HG03095 (cell line): ENCODE results near the gene RAB1B.
"Not testable (repeated sequence)": the region's sequence is repeated elsewhere in the genome, so short reads cannot be mapped to it uniquely, and the experiment has no call there.

Experiments used
- ATAC-seq: cut with Tn5 transposase; IDR thresholded peaks from one replicate; pipeline ENCODE4 v1.9.1; 2021; ENCODE audit warnings: moderate library complexity; ENCODE audit not compliant: unreplicated experiment

Gene RAB1B

DNA sequence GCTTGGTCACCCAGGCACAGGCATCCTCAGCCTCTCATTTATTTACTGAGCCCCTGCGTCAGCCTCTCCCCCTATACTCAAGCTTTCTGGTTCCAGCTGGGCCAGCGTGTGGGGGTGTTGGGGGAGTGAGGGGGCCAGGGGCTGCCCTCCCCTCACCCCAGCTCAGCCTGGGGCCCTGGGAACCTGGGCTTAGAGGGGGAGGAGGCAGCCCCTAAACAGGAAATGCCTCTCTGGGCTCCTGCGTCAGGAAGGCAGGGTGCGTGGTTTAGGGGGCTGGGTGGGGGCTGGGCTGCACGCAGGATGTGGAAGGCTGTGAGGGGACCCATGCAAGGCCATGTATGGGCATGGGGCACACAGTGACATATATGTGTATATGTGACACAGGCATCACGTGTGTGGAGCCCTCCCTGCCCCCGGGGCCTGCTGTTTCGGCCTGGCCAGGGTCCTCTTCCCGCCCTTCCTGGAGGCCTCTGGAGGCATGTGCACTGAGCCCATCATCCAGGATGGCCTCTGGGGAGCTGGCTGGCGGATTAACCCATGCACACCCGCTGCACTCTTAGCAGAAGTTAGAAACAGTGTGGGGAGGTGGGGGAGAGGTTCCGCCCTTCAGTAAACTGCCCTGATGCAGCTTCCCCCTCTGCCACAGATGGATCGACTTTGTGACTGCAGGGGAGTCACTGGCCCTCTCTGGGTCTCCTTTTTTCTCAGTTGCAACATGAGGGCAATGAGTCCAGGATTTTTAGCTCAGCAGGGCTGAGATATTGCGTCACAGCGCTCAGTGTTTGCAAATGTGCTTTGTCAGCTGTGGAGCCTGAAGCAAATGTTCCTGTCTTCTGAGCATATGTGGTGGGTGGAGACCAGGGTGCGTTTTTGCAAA, 49.5 kb downstream of the RAB1B start:
- ATAC-seq = no peak

DNA sequence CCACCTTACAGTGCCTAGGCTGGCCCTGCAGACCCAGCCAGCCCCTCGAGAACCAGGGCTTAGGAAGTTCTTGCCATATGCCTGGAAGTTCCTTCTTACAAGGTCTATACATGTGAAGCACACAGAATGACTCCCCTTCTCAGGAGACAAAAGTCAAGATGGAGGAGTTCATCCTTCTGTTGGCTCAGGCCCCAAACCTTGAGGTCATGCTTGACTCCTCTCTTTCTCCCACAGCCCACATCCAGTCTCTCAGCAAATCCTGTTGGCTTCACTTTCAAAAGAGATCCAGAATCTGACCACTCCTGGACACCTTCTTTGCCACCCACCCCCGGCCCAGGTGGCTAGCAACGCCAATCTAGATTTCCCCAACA, 50.1 kb downstream of the RAB1B start:
- ATAC-seq = no peak

DNA sequence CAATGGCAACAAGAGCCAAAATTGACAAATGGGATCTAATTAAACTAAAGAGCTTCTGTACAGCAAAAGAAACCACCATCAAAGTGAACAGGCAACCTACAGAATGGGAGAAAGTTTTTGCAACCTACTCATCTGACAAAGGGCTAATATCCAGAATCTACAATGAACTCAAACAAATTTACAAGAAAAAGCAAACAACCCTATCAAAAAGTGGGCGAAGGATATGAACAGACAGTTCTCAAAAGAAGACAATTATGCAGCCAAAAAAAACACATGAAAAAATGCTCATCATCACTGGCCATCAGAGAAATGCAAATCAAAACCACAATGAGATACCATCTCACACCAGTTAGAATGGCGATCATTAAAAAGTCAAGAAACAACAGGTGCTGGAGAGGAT, 51.9 kb downstream of the RAB1B start:
- ATAC-seq = not testable (repeated sequence)

DNA sequence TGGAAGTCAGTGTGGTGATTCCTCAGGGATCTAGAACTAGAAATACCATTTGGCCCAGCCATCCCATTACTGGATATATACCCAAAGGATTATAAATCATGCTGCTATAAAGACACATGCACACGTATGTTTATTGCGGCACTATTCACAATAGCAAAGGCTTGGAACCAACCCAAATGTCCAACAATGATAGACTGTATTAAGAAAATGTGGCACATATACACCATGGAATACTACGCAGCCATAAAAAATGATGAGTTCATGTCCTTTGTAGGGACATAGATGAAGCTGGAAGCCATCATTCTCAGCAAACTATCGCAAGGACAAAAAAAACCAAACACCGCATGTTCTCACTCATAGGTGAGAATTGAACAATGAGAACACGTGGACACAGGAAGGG, 52.3 kb downstream of the RAB1B start:
- not testable (repeated sequence) for ATAC-seq

DNA sequence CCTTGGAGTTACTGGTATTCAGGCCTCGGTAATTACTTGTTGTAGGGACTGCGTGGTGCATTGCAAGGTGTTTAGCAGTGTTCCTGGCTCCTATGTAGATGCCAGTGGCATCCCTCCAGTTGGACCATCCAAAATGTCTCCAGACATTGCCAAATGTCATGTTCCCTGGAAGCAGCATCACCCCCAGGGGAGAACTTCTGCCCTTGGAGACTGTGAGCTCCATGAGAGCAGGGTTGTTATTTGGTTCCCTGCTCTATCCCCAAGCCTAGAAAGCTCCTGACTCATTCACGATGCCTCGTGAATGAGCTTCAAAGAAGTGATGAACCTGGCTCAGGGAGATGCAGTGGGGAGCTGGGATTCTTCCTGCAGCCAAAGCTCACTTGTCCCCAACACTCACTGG, 53.2 kb downstream of the RAB1B start:
- no peak for ATAC-seq

DNA sequence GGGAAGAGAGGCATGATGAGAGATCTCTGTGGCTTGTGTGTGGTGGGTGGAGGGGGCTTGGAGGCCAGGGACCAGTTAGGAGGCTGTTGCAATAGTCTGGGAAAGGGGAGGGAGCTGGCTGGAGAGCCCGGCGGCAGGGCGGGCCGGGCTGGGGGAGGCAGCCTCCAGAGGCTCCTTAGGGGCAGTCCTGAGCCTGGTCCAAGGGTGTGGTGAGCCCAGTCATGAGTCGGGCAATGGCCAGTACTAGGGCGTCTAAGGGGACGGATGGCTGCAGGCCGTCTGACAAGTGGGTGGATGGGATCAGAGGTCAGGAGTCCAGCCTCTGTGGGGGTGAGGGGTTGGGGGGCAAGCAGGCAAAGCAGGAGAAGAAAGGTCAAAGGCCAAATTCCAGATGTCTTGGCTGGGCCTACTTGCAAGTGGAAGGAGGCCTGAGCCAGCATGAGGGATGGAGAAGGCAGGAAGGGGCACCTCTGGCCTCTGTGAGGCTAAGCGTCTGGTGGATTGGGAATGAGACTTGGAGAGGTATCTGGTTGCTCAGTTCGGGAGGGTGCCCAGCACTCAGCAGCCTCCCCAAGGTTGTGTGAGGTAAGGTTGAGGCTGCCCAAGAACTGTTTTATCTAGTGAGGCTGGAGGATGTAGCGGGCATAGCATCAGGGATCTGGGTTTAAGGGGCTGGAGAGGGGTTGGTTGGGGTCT, 54.4 kb downstream of the RAB1B start:
- no peak for ATAC-seq

DNA sequence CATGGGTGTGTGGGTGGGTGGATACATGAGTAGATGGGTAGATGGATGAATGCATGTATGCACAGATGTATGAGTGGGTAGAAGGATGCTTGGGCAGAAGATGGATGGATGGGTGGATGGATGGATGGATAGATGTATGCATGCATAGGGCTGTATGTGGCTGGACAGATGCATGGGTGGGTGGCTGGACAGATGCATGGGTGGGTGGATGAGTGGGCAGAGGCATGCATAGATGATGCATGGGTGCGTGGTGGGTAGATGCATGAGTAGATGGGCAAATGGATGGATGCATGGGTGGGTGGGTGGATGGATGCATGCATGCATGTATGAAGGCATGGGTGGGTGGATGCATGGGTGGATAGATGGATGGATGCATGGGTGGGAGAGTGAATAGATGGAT, 55.2 kb downstream of the RAB1B start:
- no peak for ATAC-seq

DNA sequence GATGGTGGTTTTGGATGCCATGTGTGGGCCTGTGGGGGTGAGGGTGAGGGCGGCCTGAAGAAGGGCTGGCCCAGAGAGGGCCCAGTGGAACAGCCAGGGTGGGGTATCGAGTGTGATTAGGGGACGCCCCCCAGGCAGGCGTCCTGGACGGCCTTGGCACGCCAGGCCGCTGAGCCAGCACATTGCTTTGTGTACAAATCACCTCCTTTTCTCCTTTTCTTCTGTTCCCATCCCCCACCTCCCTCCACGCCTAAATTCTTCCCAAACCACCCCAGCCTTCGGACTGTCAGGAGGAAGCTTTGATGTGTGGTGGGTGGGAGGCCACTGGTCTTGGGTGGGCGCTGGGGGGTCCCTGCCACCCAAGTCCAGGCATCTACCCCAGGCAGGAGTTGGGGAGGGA, 56.2 kb downstream of the RAB1B start:
- ATAC-seq = no peak

DNA sequence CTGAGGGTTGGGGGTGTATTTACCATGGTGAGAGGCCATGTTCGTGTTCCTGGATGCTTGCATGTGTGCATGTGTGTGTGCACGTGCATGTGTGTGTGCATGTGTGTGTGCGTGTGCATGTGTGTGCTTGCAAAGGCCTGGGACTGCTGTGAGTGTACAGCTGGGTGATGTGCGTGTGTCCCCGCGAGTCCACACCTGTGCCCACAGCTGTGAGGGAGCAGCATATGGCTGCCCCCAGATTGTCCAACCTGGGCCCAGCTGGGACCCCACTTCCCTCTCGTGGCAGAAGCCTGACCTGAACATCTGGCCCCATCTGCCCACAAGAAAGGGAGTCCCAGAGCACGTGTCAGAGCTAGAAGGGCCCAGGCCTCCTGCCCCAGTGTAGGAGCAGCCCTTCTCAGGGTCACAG, 56.8 kb downstream of the RAB1B start:
- ATAC-seq = no peak

DNA sequence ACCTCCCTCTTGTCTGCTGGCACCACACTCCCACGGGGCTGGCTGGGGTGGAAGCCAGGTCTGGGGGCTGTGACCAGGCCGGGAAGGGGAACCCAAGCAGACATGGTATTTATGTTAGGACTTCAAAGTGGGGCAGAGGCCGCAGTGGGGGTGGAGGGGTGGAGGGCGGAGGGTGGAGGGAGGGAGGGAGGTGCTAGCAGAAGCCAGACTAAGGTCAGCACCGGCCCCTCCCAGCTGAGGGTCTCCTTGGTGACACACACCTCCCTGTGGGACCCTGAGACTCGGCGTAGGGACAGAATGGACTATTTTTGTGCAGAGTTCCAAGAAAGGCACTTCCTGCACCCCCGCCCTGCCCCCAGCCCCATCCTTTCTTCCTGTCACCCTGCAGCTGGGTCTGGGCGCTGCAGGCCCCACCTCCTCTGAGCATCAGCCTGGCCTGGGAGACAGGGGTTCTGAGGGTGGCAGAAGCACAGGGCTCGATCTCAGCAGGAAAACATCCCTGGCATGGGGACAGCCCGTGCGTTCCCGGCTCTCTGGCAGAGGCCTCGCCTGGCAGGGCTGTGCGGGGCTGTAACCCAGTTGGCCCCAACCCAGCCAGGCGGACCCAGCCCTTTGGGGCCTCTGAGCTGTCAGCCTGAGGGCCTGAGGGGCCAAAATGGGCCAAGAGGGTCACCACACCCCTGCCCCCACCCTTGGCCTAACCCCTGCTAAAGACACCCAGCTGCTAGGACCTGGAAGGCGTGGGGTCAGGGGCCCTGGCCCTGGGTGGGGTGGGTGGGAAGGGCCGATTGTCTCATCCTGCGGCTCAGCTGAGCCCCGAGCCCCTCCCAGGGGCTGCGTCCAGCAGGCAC, 58.0 kb downstream of the RAB1B start:
- no peak for ATAC-seq
